Retinal pigment epithelial cell (primary cell): ENCODE results near the gene GUCD1.

ENCODE experiments used
- DNase-seq: peaks from one replicate; pipeline ENCODE4 v3.0.0-alpha.2; 2010; ENCODE audit warnings: low read depth
- H3K4me3 ChIP-seq: 2 replicates; pipeline ENCODE4 v1.5.1; 2011; ENCODE audit warnings: mild to moderate bottlenecking, low read length, control low read depth, moderate library complexity
- TF ChIP-seq, protein P1 (sequence below): conservative IDR thresholded peaks from 2 replicates; pipeline ENCODE4 v1.5.1; 2011; ENCODE audit warnings: low read depth, low read length, control low read depth, inconsistent platforms

GUCD1 gene

DNA sequence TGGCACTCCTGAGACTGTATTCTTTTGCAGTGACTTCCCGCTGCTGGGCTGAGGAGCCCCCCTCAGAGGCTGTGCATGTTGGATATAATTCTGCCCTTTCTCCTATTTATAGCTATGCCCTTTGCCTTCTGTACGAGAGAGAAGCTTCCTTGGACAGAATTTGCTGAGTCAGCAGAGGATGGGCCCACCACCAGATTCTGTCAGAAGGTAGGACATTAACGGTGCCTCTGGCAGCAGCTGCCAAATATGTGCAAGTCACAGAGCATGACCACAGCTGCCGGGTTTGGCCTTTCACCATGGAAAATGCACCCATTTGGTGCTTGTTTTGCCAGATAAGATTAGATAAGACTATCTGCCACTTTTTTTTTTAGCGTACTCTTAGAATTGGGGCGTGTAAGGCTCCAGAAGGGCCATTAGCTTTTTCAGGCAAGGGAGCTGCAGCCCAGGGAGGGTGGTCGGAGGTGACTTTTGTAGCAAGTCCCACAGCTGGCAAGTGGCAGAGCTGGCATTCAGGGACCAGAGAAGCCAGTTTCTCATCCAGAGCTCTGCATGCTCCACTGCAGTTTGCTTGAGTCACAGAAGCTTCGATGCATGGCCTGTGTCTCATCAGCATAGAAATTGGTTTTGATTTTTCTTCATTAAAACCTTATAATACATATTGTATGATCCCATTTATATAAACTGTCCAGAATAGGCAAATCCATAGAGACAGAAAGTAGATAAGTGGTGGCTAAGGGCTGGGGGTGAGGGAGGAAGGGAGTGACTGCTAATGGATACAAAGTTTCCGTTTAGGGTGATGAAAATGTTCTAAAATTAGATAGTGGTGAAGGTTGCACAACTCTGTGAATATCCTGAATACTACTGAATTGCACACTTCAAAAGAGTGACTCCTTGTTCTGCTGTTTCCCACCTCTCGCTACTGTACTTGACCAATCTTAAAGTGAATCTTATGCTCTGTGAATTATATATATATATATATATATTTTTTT, 44.0 kb downstream of the GUCD1 start:
- TF ChIP-seq, protein P1, sequence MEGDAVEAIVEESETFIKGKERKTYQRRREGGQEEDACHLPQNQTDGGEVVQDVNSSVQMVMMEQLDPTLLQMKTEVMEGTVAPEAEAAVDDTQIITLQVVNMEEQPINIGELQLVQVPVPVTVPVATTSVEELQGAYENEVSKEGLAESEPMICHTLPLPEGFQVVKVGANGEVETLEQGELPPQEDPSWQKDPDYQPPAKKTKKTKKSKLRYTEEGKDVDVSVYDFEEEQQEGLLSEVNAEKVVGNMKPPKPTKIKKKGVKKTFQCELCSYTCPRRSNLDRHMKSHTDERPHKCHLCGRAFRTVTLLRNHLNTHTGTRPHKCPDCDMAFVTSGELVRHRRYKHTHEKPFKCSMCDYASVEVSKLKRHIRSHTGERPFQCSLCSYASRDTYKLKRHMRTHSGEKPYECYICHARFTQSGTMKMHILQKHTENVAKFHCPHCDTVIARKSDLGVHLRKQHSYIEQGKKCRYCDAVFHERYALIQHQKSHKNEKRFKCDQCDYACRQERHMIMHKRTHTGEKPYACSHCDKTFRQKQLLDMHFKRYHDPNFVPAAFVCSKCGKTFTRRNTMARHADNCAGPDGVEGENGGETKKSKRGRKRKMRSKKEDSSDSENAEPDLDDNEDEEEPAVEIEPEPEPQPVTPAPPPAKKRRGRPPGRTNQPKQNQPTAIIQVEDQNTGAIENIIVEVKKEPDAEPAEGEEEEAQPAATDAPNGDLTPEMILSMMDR = no peak
- no peak for DNase-seq
- no peak overlapping the region for H3K4me3 ChIP-seq

DNA sequence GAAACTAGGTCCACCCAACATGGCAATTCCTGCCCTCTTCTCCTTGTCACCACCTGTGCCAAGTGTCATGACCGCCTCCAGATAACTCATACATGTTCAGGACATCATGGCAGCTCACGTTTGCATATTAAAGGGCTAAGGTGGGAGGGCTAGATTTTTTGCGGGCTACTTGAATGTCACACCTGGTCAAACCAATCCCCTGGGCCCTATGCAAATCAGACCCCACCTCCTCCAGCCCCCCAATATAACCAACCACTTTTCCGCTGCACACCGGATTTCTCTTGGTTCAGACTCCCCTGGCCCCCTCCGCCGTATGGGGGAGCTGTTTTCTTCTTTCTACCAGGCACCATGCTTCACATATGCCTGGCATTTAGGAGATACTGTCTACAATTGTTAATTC, 47.2 kb downstream of the GUCD1 start:
- TF ChIP-seq, protein P1 = peak; percentile 22
- H3K4me3 ChIP-seq = no peak overlapping the region
- no peak for DNase-seq

DNA sequence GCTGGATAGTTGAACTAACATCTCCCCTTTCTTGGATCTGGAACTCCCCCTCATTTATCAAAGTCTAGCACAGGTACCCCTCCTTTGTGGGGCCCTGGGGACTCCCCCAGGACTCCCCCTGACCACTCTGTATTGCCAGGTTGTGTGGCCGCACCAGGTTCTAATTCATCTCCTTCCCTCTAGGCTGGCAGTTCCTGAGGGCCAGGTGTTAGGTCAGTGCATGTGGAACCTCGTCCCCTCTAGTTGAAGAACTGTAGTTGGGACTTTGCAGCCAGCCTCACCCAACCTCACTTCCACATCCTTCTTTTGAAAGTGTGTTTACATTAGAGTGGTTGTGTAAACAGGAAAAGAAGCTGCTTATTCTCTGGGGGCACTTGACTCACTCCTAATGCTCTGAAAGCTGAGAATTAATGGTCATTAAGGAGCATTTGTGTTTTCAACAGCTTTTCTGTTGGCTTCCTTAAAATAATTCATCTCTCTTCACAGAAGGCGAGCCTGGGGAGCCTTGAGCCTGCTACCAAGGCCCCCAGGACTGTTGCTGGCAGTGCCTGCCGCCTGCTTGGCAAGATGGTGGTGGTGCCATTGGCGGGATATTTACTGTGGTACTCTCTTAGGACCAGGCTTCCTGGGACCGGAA, 48.0 kb downstream of the GUCD1 start:
- no peak overlapping the region for H3K4me3 ChIP-seq
- TF ChIP-seq, protein P1 = no peak
- no peak for DNase-seq

DNA sequence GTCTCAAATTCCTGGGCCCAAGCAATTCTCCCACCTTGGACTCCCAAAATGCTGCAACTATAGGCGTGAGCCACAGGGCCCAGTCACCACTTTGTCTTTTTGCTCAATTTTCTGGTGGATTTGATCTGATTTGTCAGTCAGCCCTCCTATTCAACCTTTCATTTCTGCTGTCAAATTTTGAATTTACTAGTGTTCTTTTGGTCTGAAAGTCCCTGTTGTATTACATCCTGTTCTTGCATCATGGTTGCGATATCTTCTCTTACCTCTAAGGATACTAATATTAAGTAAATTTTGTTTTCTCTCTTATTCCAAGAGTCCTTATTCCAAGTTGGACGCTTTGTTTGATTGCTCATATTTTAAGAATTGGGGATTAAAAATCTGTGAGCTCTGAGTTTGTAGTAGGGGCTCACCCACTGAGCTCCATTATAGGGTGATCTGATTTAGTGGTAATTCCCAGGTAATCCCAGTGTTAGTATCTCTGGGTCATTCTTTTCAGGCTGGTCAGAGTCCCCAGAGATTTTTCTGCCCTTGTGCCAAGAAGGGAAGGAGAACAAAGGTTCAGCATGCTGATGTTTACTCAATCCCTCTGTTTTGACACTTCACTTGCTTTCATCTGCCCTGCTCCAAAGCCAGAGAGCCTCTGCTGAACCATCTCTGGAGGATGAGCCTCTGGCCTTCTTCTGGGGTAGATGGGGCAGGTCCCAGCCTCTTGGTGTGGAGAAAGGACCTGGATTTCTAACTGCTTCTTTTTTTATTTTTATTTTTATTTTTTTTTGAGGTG, 49.8 kb downstream of the GUCD1 start:
- TF ChIP-seq, protein P1 = no peak
- H3K4me3 ChIP-seq = no peak overlapping the region
- DNase-seq = no peak

DNA sequence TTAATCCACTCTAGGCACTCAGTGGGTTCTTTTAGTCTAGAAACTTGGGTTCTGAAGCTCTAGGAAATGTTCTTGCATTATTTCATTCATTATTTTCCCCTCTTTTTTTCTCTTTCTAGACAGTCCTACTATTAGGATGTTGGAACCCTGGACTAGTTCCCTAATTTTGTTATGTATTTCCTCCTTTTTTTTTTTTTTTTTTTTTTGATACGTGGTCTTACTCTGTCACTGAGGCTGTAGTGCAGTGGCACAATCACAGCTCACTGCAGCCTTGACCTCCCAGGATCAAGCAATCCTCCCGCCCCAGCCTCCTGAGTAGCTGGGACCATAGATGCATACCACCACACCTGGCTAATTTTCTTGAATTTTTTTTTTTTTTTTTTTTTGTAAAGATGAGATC, 50.4 kb downstream of the GUCD1 start:
- H3K4me3 ChIP-seq = no peak overlapping the region
- DNase-seq = no peak
- TF ChIP-seq, protein P1 = no peak

DNA sequence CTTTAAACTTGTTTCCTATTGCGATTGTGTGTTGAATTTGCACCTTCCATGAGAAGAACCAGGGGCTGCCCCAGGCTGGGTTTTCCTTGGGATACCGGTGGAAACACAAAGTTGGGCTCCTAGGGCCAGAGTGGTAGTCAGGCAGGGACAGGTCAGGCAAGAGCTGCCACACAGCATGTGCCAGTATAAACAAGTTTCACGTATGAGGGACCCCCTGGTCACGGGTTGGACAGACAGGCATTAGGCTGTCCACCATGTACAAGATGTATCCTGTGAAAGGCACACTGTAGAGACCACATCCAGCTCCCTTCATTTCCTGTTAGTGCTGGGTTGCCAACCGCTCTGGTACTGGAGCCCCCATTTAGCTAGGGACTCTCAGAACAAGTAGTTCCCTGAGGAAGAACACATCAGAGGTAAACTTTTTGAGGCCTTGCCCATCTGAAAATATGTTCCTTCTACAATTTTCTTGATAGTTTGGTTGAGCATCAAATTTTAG, 51.0 kb downstream of the GUCD1 start:
- H3K4me3 ChIP-seq = no peak overlapping the region
- TF ChIP-seq, protein P1 = no peak

More for the DNA sequence above, 51.0 kb downstream of the GUCD1 start:
- DNase-seq = no peak
